NCI-H69 (cell line): Measurements from ENCODE around the gene PPP1R27.
"Not testable (repeated sequence)": the region's sequence is repeated elsewhere in the genome, so short reads cannot be mapped to it uniquely, and the experiment has no call there.

ENCODE experiments used
- DNase-seq: peaks from one replicate; lab custom pipeline; 2025; lab: John Stamatoyannopoulos, UW

PPP1R27 gene

GRCh38 chr17:81840826-81841778, 6.3 kb upstream of the PPP1R27 start:
- DNase-seq, result no peak

GRCh38 chr17:81840059-81840458, 5.2 kb upstream of the PPP1R27 start:
- not testable (repeated sequence) for DNase-seq

- no peak for DNase-seq
These were observed 4.5 kb upstream of the PPP1R27 start for GRCh38 chr17:81839301-81839700.

DNA sequence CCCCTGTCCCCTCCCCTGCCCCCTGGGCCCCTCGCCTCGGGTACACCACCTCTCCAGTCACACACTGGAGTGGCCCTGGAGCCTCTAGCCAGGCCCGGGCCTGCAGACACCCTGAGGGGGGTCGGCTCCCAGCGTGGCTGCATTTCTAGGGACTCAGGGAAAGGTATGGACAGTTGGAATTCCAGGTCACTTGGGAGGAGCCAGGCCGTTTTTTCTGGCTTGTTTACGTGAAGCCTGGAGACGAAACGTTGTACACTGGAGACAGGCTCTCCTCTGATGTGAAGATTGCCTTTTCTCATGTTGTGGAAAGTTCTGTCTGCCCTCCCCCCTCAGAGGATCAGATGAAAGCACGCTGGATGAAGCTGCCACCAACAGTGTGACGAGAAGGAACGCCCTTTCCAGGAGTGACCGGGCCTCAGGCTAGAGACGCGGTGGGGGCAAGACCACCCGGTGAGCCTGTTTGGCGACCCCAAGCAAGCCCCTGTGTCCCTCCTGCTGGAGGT, 4.0 kb upstream of the PPP1R27 start:
- no peak for DNase-seq

DNA sequence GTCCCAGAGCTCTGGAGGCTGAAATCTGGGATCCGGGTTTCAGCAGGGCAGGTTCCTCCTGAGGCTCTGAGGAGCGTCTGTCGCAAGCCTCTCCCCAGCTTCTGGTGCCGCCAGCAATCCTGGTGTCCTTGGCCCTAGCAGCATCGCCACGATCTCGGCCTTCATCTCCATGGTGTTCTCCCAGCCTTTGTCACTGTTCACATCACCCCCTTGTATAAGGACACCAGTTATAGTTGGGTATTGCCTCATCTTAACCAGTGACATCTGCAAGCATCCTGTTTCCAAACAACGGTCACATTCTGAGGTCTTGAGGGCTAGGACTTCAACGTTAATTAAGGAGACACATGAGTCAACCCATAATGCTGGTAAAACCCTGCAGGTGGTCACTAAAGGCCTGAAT, 2.8 kb upstream of the PPP1R27 start:
- DNase-seq, result no peak

- DNase-seq, result no peak
These were observed 674 bp downstream of the PPP1R27 start for GRCh38 chr17:81833921-81834830.

- peak; percentile 99 for DNase-seq
These were observed 1.5 kb downstream of the PPP1R27 start, which contains the start of gene MCRIP1 for GRCh38 chr17:81833160-81833920. MCRIP1 (minus strand) TSS chr17:81833291; CDS start chr17:81824506, 8,785 bp downstream.

DNA sequence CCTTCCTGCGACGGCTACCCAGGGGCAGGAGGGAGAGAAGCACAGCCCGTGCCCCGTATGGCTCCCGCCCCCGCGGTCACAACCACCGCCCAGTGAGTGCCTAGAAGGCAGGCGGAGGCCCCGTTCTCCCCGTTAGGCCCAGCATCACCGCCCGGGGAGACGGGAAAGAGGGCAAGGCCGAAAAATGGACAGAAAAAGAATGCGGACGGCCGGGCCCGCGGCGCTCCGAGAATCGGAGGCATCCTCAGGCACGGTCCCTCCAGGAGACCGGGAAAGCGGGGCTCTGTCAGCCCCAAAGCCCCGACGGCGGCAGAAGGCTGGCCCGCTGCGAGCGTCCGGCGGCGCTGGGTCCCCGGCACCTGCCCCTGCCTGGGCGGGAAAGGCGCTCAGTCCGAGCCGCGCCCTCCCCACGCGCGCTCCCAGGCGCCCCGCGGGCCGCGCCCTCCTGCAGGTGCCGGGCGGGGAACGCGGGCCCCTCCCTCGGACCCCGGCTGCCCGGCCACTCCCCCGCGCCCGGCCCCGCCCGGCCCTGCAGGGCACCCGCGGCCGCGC, 2.2 kb downstream of the PPP1R27 start:
- DNase-seq, result peak; percentile 77

- peak; percentile 46 for DNase-seq
These were observed 2.8 kb downstream of the PPP1R27 start for GRCh38 chr17:81831957-81832607.

DNA sequence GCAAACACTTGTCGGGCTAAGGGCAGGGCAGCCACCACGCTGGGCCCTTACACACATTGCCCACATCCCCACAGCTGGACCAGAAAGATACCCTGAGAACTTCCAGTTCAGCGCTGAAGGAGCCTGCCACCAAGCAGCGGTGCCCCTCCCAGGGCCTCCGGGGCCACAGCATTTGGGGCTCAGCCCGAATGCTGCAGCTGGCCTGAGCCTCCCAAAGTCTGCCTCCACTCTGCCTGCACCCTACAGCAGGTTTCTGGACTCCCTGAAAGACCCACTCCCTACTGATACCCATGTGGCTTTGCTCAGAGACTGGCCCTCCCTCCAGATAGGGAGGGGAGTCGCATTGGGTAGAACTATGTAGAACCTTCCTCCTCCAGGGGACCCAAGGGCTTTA, 3.3 kb downstream of the PPP1R27 start:
- DNase-seq, result no peak

- DNase-seq, result no peak
These were observed 5.0 kb downstream of the PPP1R27 start for GRCh38 chr17:81829858-81830257.

- no peak for DNase-seq
These were observed 6.2 kb downstream of the PPP1R27 start for GRCh38 chr17:81828656-81829055.

- no peak for DNase-seq
These were observed 8.9 kb downstream of the PPP1R27 start for GRCh38 chr17:81825841-81826466.

- no peak for DNase-seq
These were observed 10.3 kb downstream of the PPP1R27 start for GRCh38 chr17:81824595-81824994.

DNA sequence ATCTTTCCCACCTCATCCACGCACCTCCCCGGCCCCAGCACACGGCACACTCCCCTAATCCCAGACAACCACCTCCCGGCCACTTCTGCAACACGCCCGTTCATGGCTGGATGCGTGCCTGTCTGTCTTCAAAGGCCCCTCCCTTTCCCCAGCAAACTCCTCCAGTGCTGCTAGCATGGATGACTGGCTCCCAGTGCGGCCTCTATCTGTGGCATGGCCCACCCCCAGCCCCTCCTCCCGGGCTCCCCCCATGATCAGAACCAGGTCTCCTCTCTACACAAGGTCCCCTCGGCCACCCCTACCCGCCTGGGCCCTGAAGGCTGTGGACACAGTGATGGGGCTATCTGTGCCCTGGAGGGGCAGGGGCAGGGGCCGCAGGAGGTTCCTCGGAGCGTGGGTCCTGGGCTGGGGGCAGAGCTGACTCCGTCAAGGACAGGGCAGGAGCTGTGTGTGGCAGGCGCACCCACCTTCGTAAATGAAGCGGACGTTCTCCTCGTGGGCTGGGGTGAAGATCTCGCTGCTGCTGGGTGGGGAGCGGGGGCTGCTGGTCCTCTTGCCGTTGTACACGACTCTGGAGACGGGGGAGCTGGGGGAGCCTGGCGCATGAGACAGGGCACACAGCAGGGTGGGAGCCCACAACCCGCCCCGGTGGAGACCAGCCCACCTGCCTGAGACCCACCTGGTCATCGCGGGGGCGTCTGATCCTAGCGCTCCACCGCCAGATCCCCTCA, 10.9 kb downstream of the PPP1R27 start:
- DNase-seq, result no peak

GRCh38 chr17:81822996-81823819, 11.6 kb downstream of the PPP1R27 start:
- DNase-seq, result no peak

DNA sequence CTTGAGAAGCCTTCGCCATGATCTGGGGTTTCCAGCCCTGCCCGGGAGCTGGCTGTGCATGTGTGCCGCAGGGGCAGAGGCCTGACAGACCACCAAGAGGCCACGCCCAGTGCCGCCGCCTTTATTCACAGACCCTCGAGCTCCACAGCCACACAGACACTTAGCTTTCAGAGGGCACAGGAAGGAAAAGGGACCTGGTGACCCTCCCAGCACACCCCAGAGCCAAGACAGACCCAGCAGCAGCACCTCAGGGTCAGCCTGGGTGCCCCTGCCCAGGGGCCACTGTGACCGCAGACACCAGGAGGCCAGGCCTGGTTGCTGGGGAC, 12.6 kb downstream of the PPP1R27 start:
- DNase-seq, result no peak

DNA sequence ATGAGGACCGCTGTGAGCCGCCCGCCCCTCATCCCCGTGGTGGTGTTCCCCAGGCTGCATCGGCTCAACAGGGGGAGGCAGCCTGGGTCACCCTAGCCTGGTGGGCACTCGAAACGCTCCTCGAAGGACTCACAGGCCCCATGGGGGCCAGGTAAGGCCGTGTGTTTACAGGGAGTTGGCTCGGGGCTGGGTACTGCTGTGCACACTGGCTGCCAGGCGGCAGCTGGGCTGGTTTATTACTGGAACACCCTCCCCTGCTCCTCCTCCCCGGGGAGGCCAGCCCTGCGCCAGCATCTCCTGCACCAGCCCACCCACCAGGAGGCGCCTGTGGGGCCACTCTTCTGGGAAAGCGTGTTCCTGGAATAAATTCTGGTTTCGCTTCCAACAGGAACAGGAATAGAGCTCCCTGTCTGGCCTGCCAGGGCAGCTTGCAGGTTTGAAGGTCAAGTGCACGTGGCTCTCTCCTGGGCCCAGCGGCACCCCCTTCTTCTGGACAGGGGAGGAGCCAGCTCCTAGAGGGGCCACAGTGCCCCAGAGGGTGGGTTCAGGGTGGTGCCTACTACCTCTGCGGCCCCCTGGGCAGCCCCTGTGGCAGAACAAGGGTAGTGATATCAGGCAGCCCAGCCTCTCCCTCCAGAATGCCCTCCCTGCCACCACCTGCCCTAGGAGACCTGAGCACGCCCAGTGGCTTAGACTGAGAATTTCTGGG, 13.1 kb downstream of the PPP1R27 start:
- DNase-seq, result peak; percentile 90
